HG03439 (cell line): Measurements from ENCODE around the gene SETDB1.
"Not testable (repeated sequence)": the region's sequence is repeated elsewhere in the genome, so short reads cannot be mapped to it uniquely, and the experiment has no call there.

ENCODE experiments used
- ATAC-seq: cut with Tn5 transposase; IDR thresholded peaks from one replicate; pipeline ENCODE4 v1.9.1; 2021; ENCODE audit warnings: mild to moderate bottlenecking, moderate library complexity; ENCODE audit not compliant: unreplicated experiment

The SETDB1 gene

DNA sequence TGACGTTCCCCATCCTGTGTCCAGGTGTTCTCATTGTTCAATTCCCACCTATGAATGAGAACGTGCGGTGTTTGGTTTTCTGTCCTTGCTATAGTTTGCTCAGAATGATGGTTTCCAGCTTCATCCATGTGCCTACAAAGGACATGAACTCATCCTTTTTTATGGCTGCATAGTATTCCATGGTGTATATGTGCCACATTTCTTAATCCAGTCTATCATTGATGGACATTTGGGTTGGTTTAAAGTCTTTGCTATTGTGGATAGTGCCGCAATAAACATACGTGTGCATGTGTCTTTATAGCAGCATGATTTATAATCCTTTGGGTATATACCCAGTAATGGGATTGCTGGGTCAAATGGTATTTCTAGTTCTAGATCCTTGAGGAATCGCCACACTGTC, 2.6 kb downstream of the SETDB1 start:
- not testable (repeated sequence) for ATAC-seq

DNA sequence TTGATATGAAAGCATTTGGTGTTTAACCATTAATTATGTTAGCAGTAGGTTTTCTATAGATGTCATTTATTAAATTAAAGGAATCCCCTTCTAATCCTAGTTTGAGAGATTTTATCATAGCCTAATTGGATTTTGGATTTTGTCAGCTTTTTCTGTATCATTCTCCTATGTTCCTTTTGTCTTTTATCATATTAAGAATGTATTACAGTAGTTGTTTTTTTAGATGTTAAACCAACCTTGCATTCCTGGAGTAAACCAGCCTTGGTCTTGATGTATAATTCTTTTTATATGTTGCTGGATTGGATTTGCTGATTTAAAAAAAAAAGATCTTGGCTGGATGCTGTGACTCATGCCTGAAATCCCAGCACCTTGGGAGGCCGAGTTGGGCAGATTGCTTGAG, 5.6 kb downstream of the SETDB1 start:
- ATAC-seq, result no peak

DNA sequence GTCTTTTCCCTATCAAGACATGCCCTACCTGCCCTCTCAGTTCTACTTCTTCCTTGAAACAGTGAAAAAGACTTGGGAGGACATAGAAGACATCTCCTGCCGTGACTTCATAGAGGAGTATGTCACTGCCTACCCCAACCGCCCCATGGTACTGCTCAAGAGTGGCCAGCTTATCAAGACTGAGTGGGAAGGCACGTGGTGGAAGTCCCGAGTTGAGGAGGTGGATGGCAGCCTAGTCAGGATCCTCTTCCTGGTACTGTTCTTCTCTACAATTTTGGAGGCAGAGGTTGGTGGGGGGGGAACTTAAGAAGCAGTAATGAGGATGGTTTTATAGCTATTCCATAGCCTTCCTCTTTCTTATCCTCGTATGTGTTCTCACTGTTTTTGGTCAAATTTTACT, 18.7 kb downstream of the SETDB1 start:
- ATAC-seq, result no peak

DNA sequence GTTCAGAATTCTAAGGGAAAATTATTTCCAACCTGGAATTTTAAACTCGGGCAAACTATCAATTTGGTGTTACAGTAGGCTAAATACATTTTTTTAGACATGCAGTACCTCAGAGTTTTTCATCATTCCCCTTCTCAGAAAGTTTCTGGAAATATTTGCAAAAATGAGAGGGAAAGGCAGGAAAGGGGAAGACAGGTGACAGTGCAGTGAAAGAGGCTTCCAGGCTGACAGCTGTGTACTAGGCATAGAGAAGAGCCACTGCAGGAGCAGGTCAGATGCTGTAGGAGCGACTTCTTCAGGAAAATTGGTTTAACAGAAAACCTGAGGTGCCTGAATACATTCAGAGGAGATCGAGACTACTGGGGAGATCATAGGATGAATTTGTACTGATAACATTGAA, 28.5 kb downstream of the SETDB1 start:
- no peak for ATAC-seq

DNA sequence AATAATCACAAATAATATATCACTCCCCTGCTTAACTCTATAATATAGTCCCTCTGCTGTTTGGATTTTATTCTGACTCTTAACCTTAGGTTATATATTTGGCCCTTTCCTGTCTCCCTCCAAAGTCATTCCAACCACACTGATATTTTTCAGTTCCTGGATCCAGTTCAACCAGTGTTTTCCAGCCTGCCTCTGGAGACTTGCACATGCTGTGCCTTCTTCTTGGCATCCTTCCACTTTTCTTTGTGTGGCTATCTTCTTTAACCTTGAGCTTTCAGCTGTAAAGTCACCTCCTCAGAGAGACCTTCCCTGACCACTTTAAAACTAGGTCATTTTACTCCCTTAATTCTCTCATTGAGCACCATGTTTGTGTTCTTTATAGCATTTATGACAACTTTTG, 29.1 kb downstream of the SETDB1 start:
- no peak for ATAC-seq

DNA sequence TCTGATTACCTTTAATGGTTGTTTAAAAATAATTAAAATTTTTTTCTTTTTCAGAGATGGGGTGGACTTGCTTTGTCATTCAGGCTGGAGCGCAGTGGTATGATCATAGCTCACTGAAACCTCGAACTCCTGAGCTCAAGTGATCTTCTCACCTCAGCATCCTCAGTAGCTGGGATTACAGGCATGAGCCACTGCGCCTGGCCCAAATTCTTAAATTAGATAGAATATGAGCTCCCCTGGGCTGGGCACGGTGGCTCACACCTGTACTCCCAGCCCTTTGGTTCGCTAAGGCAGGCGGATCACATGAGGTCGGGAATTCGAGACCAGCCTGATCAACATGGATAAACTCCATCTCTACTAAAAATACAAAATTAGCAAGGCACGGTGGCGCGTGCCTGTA, 31.5 kb downstream of the SETDB1 start:
- no peak for ATAC-seq

DNA sequence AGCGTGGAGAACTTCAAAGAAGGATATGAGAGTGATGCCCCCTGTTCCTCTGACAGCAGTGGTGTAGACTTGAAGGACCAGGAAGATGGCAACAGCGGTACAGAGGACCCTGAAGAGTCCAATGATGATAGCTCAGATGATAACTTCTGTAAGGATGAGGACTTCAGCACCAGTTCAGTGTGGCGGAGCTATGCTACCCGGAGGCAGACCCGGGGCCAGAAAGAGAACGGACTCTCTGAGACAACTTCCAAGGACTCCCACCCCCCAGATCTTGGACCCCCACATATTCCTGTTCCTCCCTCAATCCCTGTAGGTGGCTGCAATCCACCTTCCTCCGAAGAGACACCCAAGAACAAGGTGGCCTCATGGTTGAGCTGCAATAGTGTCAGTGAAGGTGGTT, 34.5 kb downstream of the SETDB1 start:
- no peak for ATAC-seq

DNA sequence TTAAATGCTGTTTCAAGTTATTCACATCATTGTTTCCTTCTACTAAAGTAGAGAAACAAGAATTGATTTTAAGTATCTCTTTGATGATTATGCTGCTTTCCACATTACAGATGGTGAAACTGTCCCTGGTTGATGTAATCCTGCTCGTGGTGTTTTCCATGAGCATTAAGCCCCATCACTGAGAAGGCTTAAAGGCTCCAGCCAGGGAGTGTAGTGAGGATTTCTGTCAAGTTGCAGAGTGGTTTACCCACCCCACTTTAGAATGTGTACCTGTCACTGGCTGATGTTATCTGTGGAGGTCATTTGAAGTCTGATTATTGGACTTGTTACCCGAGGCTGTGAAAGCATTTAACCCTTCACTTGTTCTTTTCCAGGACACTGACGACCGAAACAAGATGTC, 35.6 kb downstream of the SETDB1 start:
- no peak for ATAC-seq

DNA sequence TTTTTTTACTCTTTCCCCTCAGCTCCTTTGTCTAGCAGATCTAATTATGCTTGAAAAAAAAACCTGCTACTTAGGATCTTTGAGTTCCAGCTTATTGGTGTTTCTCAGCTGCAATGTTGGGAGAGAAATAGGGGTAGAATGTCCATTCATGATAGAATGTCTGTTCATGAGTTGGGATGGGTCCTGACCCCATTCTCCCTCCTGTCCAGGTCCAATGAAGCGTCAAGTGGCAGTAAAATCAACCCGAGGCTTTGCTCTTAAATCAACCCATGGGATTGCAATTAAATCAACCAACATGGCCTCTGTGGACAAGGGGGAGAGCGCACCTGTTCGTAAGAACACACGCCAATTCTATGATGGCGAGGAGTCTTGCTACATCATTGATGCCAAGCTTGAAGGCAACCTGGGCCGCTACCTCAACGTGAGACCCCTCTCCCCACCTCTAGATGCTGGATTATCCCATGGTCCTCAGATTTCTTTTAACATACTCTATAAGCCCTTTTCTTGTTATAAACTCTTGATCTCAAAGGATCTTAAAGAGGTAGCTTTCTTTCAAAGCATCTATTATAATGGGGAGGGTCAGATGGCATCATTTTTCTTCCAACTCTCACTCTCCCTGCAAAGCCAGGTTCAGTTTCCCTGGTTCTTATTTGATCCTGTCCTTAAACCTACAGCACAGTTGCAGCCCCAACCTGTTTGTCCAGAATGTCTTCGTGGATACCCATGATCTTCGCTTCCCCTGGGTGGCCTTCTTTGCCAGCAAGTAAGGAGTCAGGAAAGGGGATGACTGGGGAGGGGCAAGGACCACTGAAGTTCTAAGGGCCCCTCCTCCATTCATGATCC, 37.4 kb downstream of the SETDB1 start:
- no peak for ATAC-seq

DNA sequence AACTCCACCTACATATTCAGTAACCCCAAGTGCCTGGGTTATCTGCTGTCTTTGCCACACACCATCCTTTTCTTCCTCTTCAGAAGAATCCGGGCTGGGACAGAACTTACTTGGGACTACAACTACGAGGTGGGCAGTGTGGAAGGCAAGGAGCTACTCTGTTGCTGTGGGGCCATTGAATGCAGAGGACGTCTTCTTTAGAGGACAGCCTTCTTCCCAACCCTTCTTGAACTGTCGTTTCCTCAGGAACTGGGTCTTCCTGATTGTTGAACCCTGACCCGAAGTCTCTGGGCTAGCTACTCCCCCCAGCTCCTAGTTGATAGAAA, 38.0 kb downstream of the SETDB1 start:
- no peak for ATAC-seq

DNA sequence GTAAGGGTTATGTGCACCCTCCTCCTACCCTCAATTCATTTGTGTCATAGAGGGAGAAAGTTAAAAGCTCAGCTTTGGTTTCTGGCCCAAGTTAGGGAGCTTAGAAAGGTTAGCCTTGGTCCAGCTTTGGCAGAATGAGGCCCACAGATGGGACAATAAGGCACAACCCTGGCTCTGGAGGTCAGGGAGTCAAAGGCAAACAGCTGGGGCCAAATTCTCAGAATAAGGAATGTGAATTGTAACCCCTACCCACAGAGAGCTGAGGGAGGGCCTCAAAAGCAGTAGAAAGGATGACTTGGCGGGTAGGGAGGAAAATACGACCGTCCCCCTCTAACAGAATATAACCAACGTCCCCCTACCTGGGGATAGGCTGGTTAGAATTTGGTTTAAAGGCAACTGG, 39.4 kb downstream of the SETDB1 start:
- no peak for ATAC-seq

DNA sequence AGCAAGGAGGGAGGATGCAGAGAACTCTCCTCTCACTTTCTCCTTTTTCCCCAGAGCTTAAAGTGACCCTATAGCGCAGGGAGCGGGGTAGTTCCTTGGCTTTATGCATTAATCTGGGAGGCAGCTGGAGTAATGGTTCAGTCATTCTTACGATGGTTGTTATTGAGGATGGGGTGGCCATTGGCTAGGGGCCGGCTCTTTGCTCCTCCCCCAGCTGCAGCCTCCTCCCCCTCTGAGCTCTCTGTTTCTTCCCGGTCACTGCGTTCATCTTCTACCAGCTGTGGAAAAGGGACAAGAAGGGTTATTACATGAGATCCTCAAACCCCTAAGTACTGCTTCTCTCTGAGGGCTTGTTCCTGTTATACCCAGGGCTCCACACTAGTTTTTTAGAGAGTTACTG, 39.8 kb downstream of the SETDB1 start:
- ATAC-seq, result no peak

DNA sequence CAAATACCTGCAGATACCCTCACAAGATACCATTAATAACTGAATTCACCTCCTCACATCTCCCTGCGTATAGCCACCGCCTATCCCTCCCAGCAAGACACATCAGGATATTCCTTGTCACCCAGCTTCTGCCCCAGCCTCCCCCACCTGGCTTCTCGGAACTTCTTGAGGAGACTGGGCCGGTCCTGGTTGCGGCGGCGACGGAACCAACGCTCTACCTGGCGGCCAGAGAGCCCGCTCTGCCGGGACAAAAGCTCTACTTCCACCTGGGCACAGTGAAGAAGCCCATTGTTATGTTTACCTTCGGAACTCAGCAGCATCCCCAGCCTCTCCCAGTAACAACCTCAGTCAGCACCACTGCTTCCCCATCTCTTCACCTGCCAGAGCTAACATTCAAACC, 41.8 kb downstream of the SETDB1 start:
- ATAC-seq, result no peak

DNA sequence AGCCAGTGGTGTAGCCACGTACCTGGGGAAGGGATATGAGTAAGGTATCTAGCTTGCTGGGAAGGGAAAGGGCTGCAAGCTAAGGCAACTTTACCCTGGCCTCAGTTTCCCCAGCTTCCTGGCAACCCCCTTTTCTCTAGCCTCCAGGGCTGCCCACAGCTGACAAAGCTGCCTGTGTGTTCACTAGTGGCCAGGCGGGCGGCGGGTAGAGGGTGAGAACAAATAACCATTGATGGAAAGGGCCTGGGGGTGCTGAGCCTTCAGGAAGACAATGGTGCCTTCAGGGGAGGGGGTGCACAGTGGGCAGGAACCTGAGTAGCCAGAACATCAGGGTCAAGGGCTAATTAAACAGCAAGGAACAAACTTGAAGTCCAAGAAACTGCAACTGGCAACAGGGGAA, 42.3 kb downstream of the SETDB1 start:
- ATAC-seq, result no peak

DNA sequence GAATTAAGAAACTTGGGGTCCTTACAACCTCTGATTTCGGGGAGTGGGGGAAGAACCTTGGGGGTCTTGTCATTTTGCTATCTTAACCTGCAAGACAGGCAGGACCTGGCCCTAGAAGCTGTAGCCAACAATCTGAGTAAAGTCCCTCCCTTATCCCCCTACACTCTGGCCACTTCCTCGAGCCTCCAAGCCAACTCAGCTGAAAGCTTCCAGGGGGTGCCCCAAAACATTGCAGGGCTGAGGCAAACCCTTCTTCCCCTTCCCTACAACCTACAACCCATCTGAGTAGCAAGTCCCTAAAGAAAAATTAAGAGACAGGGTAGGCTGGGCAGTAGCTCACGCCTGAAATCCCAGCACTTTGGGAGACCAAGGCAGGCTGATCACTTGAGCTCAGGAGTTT, 43.5 kb downstream of the SETDB1 start:
- ATAC-seq, result no peak

DNA sequence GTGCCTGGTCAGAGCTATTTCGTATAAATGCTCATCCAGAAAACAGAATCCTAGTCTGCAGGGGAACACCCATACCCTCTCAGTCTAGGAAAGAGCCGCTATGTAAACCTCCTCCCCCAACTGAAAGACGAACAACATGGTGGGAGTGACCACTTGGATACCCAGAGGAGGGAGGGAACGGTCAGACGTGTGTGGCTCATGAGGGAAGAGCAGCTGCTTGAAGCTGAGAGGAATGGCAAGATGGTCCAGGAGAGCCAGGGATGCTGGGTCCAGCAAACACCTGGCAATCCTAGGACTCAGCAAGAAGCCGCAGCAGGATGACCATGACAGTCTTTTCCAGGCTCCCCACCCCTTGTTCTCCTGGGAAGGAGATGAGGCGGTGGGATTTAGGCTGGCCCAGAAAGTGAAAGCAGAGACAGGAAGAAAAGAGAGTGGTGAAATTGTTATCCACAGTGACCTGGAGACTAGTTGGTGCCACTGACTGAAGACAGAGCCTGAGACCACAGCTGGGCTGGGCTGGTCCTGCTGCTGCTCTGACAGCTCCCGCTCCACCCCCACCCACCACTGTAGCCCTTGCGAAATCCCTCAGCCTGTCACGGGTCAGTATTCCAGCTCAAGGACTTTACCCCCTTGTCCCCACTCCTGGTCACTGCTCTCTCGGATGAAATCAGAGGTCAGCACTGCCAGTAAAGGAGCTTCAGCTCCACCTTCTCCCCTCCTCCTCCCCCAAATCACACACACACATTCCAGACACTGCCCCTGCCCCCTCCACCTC, 44.8 kb downstream of the SETDB1 start:
- no peak for ATAC-seq

DNA sequence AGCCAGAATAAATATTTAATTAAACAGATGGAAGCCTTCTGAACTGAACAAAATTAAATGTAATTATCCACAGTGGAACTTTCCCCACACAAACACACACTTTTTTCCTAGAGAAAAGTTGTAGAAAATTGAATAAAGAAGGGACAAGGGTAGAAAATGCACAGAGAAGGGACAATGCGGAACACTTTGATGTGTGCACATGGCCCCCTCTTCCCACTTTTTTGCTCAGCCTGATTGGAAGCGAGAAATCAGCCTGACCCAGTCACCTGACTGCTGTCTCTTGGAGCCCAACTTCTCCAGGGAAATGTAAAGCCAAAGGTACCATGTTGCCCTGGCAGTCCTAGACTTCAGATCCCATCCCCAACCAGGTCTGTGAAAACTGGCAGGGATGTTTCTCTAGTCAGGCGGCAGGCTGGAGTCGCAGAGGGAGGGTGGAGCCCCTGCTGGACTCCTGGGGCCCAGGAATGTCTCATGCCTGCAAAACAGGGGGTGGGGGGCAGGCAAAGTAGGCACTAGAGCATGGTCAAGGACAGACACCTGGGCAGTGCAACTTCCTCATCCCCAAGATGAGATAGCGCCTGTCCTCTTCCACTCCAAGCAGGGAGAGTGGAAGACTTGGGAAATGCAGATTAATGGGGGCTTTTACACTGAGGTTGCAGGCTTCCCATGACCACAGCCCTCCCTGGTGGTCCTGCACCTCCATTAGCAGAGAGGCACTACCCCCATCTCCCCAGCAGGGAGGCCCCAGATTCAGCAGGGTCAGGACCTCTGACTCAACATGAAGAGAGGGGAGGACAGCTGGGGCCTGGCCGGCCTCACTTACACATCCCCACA, 45.6 kb downstream of the SETDB1 start:
- ATAC-seq, result no peak

DNA sequence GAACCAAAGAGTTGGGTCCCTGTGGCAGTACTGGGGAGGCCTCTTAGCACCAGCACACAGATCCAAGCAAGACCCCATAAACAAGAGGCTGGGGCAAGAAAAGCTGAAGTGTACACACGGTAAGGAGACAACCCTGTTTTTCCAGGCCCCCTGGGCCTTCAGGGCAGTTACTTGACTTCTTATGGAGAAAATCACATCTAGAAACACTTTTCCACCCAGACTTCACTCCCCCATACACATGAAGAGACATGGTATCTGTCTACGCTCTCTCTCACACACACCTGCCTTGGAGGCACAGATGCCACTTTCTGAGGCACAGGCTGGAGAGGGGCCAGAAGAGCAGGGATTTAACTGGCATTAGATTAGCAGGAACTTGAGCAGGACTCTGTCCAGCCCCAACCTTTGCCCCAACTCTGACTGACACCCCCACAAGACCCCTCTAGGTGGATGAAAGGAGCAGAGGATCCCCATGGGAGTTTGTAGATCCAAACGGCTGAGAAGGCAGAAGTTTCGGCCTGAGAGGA, 46.3 kb downstream of the SETDB1 start:
- ATAC-seq, result no peak

DNA sequence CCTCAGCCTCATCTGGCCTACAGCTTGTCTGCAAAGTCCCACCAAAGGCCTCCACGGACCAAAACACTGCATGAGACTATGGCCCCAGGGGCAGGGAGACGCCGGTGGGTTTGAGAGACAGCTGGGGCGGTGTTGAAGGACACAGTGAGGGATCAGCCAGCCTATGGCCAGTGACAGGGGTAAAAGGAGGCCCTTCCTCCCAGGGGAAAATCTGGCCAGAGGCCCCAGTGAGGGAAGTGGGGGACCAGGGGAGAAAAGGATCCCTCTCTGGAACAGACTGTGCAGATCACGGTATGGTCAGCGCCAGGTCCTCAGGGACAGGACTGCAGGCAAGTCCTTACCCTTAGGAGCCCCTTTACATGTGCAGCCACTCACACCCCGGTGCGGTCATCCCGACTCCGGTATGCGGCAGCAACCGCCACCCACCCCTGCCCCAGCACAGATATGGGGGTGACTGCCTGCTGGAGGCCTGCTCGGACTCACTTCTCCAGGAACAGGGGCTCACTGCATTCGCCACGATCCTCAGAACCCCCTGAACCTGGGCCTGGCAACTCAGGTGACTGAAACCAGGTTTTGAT, 47.2 kb downstream of the SETDB1 start:
- ATAC-seq, result no peak

DNA sequence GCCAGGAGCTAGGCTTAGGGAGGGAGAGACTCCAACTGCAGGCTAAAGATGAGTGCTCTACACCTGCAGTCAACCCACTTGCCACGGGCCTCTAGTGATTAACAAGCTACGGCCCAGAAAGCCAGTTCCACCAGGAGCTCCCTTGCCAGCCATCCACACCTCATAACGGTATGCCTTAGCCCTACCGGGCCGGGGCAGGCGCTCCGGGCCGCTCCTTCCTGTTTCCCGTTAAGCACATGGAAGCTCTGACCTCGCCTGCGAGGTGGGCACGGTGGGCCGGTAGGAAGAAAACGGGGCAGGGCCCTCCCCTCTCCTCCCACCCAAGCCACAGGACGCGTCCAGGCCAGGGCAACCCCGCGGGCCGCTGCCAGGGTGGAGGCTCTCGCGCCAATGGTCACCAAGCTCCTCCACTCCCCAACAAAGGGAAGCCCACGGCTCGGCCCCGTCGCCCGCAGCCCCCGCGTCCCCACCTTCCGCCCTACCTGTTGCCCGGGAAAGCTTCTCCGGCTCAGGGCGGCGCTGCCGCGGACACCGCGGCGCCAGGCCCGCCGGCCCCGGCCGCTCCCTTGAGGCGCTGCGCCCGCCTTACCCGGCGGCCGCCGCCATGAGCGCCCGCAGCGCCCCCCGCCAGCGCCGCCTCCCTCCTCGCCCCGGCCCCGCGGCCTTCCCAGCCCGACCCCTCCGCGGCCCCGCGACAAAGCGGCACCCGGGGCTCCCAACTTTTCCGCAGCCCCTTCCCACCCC, 47.8 kb downstream of the SETDB1 start:
- ATAC-seq, result peak; percentile 44
